Astrocyte (in vitro differentiated cells and primary cell): ENCODE measurements around the gene TRPC4AP. TPM values are rescaled to one million over a fixed set of nuclear protein-coding genes. Genes with fewer than 3 reads are reported as not detected.

Source experiments
- DNase-seq: peaks from one replicate; pipeline ENCODE4 v3.0.0-alpha.2; 2010; ENCODE audit warnings: low read depth
- FAIRE-seq: peaks from 2 replicates; lab custom pipeline; 2011; peaks lifted over from hg19 to GRCh38; lab: Jason Lieb, UNC
- H2AFZ ChIP-seq: 2 replicates; pipeline ENCODE4 v1.6.0; 2012; ENCODE audit warnings: low read depth, low read length, inconsistent platforms
- H3K27ac ChIP-seq: 2 replicates; pipeline ENCODE4 v1.5.1; 2011; ENCODE audit warnings: low read depth, low read length, inconsistent platforms
- H3K27me3 ChIP-seq: 2 replicates; pipeline ENCODE4 v1.6.0; 2011; ENCODE audit warnings: low read length, inconsistent platforms; ENCODE audit not compliant: insufficient read depth
- H3K36me3 ChIP-seq: 2 replicates; pipeline ENCODE4 v1.5.1; 2011; ENCODE audit warnings: low read length, inconsistent platforms; ENCODE audit not compliant: insufficient read depth
- H3K4me1 ChIP-seq: 2 replicates; pipeline ENCODE4 v1.5.1; 2011; ENCODE audit warnings: low read length, inconsistent platforms; ENCODE audit not compliant: insufficient read depth
- H3K4me2 ChIP-seq: 2 replicates; pipeline ENCODE4 v1.6.0; 2012; ENCODE audit warnings: low read length, inconsistent platforms
- H3K4me3 ChIP-seq: 2 replicates; pipeline ENCODE4 v1.5.1; 2011; ENCODE audit warnings: low read depth, mild to moderate bottlenecking, low read length, inconsistent platforms; ENCODE audit not compliant: insufficient read depth
- H3K79me2 ChIP-seq: 2 replicates; pipeline ENCODE4 v1.6.0; 2012; ENCODE audit warnings: mild to moderate bottlenecking, low read length, inconsistent platforms; ENCODE audit not compliant: insufficient read depth
- H3K9ac ChIP-seq: 2 replicates; pipeline ENCODE4 v1.6.0; 2012; ENCODE audit warnings: mild to moderate bottlenecking, low read length, inconsistent platforms
- H3K9me3 ChIP-seq: 2 replicates; pipeline ENCODE4 v1.5.1; 2012; ENCODE audit warnings: low read depth, mild to moderate bottlenecking, low read length, inconsistent platforms; ENCODE audit not compliant: insufficient read depth
- H4K20me1 ChIP-seq: 2 replicates; pipeline ENCODE4 v1.6.0; 2012; ENCODE audit warnings: low read length, inconsistent platforms; ENCODE audit not compliant: insufficient read depth
- H3K27ac Mint-ChIP-seq: one replicate; pipeline ENCODE4 v1.8.0; 2021; ENCODE audit warnings: mild to moderate bottlenecking, mixed read lengths; ENCODE audit not compliant: unreplicated experiment
- H3K27me3 Mint-ChIP-seq: one replicate; pipeline ENCODE4 v1.8.0; 2021; ENCODE audit warnings: low read depth, mixed read lengths; ENCODE audit not compliant: unreplicated experiment
- H3K36me3 Mint-ChIP-seq: one replicate; pipeline ENCODE4 v1.8.0; 2021; ENCODE audit warnings: low read depth, mixed read lengths; ENCODE audit not compliant: unreplicated experiment
- H3K4me1 Mint-ChIP-seq: one replicate; pipeline ENCODE4 v1.8.0; 2021; ENCODE audit warnings: low read depth, mixed read lengths; ENCODE audit not compliant: unreplicated experiment
- H3K4me3 Mint-ChIP-seq: one replicate; pipeline ENCODE4 v1.8.0; 2021; ENCODE audit warnings: mild to moderate bottlenecking, moderate library complexity, mixed read lengths; ENCODE audit not compliant: unreplicated experiment
- H3K9me3 Mint-ChIP-seq: one replicate; pipeline ENCODE4 v1.8.0; 2021; ENCODE audit warnings: mild to moderate bottlenecking, mixed read lengths; ENCODE audit not compliant: unreplicated experiment
- EZH2 ChIP-seq: IDR thresholded peaks from 2 replicates; pipeline ENCODE4 v1.6.1; 2012; ENCODE audit warnings: mild to moderate bottlenecking, low read length, inconsistent platforms; ENCODE audit not compliant: insufficient read depth
- total RNA-seq: library from RNA; stranded (reverse); gene quantifications from 2 replicates; pipeline ENCODE4 v1.2.1, GENCODE V29; 2021
- TF ChIP-seq, protein P1 (sequence below): IDR thresholded peaks from 2 replicates; pipeline ENCODE4 v1.5.1; 2011; ENCODE audit warnings: low read depth, mild to moderate bottlenecking, inconsistent platforms, low read length, moderate library complexity; ENCODE audit not compliant: insufficient read depth

TRPC4AP gene
- total RNA-seq, 1 donor from 2014 or later: 92.6 TPM

DNA sequence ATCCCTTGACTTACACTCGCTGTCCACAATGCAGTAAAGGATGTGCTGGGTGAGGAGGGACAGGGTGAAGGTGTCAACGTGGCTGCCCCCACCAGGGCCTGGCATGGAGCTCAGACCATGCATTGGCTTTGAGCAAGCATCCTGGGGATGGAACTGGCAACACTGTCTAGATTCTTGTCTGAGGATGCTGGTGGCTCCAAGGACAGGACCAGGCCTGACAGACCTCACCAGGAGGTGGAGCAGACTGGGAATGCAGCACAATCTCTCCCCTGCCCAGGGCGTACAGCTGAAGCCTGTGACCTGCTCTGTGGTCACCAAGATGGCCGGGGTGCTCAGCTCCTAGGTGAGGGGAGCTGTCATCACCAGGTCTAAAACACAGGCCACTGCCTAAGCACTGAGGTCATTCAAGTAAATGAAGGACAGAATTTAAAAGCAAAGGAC is 86.1 kb downstream of the TRPC4AP start:
- Mint-ChIP-seq H3K27ac (no peak overlapping the region), H3K27me3 (no peaks in the 10 kb centered on the region), H3K9me3 (no peaks in the 10 kb centered on the region), H3K36me3 (peaks cover 33% of the 10 kb centered on the region), H3K4me3 (no peak overlapping the region), H3K4me1 (peaks cover 9% of the 10 kb centered on the region)
- Histone ChIP-seq H3K79me2 (no peaks in the 10 kb centered on the region), H4K20me1 (peaks cover 53% of the 10 kb centered on the region), H3K9me3 (no peaks in the 10 kb centered on the region), H3K27ac (no peak overlapping the region), H3K4me2 (no peak overlapping the region), H3K9ac (no peak overlapping the region), H3K4me3 (no peak overlapping the region), H2AFZ (no peak overlapping the region), H3K36me3 (peaks cover 47% of the 10 kb centered on the region), H3K4me1 (no peaks in the 10 kb centered on the region), H3K27me3 (no peaks in the 10 kb centered on the region)
- DNase-seq: no peak
- TF ChIP-seq, protein P1, sequence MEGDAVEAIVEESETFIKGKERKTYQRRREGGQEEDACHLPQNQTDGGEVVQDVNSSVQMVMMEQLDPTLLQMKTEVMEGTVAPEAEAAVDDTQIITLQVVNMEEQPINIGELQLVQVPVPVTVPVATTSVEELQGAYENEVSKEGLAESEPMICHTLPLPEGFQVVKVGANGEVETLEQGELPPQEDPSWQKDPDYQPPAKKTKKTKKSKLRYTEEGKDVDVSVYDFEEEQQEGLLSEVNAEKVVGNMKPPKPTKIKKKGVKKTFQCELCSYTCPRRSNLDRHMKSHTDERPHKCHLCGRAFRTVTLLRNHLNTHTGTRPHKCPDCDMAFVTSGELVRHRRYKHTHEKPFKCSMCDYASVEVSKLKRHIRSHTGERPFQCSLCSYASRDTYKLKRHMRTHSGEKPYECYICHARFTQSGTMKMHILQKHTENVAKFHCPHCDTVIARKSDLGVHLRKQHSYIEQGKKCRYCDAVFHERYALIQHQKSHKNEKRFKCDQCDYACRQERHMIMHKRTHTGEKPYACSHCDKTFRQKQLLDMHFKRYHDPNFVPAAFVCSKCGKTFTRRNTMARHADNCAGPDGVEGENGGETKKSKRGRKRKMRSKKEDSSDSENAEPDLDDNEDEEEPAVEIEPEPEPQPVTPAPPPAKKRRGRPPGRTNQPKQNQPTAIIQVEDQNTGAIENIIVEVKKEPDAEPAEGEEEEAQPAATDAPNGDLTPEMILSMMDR: no peak
- no peak for TF ChIP-seq EZH2
- FAIRE-seq: no peak

DNA sequence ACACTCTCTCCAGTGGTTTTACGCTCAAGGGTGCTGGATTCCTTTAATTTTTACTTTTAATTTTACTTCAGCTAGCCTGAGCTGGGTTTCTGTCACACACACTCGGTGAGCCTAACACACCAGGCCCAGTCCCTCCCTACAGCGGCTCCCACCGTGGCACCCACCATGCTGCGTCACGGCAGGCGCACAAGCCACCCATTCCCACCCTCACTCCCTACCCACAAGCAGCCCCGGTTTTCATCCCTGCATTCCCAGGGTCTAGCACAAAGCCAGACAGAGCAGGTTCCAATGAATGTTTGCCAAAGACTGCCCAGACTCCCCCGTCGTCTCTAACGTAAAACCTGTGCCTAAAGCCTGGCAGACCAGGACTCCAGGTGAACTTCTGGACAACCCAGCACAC is 86.6 kb downstream of the TRPC4AP start:
- peaks cover 9% of the 10 kb centered on the region for H3K4me1 Mint-ChIP-seq
- peaks cover 28% of the 10 kb centered on the region for H3K36me3 Mint-ChIP-seq
- no peak overlapping the region for H3K9ac ChIP-seq
- H3K4me2 ChIP-seq: no peak overlapping the region
- H3K36me3 ChIP-seq: peaks cover 43% of the 10 kb centered on the region
- H3K9me3 ChIP-seq: no peaks in the 10 kb centered on the region
- H3K4me1 ChIP-seq: no peaks in the 10 kb centered on the region
- H3K9me3 Mint-ChIP-seq: no peaks in the 10 kb centered on the region
- no peaks in the 10 kb centered on the region for H3K27me3 Mint-ChIP-seq
- H3K27me3 ChIP-seq: no peaks in the 10 kb centered on the region
- no peak overlapping the region for H2AFZ ChIP-seq
- no peak for FAIRE-seq
- DNase-seq: no peak
- no peak overlapping the region for H3K27ac Mint-ChIP-seq
- H3K4me3 Mint-ChIP-seq: no peak overlapping the region
- H3K79me2 ChIP-seq: no peaks in the 10 kb centered on the region
- no peak overlapping the region for H3K27ac ChIP-seq
- H3K4me3 ChIP-seq: no peak overlapping the region
- peaks cover 52% of the 10 kb centered on the region for H4K20me1 ChIP-seq
- no peak for TF ChIP-seq EZH2
- TF ChIP-seq, protein P1: no peak

DNA sequence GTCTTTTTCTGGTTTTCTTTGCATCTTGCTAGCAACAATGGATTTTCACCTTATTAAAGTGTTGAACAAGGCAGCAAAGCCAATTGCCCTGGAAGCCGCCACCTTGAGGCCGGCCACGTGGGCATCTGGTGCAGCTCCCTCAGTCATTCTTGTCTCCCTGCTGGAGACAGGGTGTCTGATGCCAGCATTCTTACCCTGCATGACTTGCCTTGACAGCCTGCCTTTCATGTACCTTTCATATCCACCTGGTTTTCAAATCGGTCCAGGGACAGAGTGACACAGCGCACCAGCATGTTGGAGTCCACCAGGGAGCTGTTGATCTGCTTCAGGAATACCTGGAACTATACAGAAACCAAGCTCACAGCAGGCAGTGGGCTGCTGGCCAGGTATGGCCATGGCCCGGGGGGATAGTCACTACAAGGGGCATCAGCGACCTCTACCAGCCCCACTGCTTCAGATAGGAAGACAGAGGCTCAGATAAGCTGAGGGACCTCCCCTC is 87.1 kb downstream of the TRPC4AP start:
- FAIRE-seq (no peak), DNase-seq (no peak)
- no peak overlapping the region for H3K4me3 ChIP-seq
- no peak overlapping the region for H3K4me2 ChIP-seq
- peaks cover 54% of the 10 kb centered on the region for H4K20me1 ChIP-seq
- peaks cover 41% of the 10 kb centered on the region for H3K36me3 ChIP-seq
- Mint-ChIP-seq H3K27me3 (no peaks in the 10 kb centered on the region), H3K36me3 (peaks cover 28% of the 10 kb centered on the region), H3K27ac (no peak overlapping the region), H3K9me3 (no peaks in the 10 kb centered on the region), H3K4me3 (no peak overlapping the region), H3K4me1 (peaks cover 6% of the 10 kb centered on the region)
- no peaks in the 10 kb centered on the region for H3K4me1 ChIP-seq
- no peaks in the 10 kb centered on the region for H3K79me2 ChIP-seq
- no peaks in the 10 kb centered on the region for H3K27me3 ChIP-seq
- no peak overlapping the region for H2AFZ ChIP-seq
- no peak overlapping the region for H3K9ac ChIP-seq
- H3K9me3 ChIP-seq: no peaks in the 10 kb centered on the region
- no peak overlapping the region for H3K27ac ChIP-seq
- TF ChIP-seq EZH2: no peak
- TF ChIP-seq, protein P1: no peak
